Smooth muscle cell of bladder (primary cell): Measurements from ENCODE around the gene TTC31. TPM values are rescaled to one million over a fixed set of nuclear protein-coding genes. Genes with fewer than 3 reads are reported as not detected.

Experiments
- total RNA-seq: library from RNA; depleted of rRNA; stranded (reverse); fragments of >200 nt; gene quantifications from 2 replicates; pipeline ENCODE4 v1.2.3, GENCODE V29; 2014

Gene TTC31
- total RNA-seq, 1 donor from 2014 or later = 7.0 TPM

Other genes with a start within 250 kb of the TTC31 start
- under 0.01 and 0.14 TPM in 2 replicates for gene SLC4A5, start 139.7 kb upstream of the TTC31 start, total RNA-seq
- 186 and 223 TPM in 2 replicates for gene DCTN1, start 102.8 kb upstream of the TTC31 start, total RNA-seq
- 0.57 and 0.83 TPM in 2 replicates for gene C2orf81, start 61.5 kb upstream of the TTC31 start, total RNA-seq
- gene WDR54, start 61.4 kb upstream of the TTC31 start, total RNA-seq = 26.6 and 29.6 TPM in 2 replicates
- 8.4 and 11.1 TPM in 2 replicates for gene RTKN, start 41.1 kb upstream of the TTC31 start, total RNA-seq
- 14.9 and 16.4 TPM in 2 replicates for gene INO80B, start 28.0 kb upstream of the TTC31 start, total RNA-seq
- gene WBP1, start 24.6 kb upstream of the TTC31 start, total RNA-seq = 57.7 and 70.0 TPM in 2 replicates
- 56.0 and 63.0 TPM in 2 replicates for gene MOGS, start 17.7 kb upstream of the TTC31 start, total RNA-seq
- gene MRPL53, start 10.4 kb upstream of the TTC31 start, total RNA-seq = 43.3 and 53.0 TPM in 2 replicates
- gene CCDC142, start 83 bp upstream of the TTC31 start, total RNA-seq = 14.4 and 20.0 TPM in 2 replicates
- gene LBX2, start 16.5 kb downstream of the TTC31 start, total RNA-seq = 1.3 and 2.9 TPM in 2 replicates
- gene PCGF1, start 24.6 kb downstream of the TTC31 start, total RNA-seq = 19.9 and 24.5 TPM in 2 replicates
- not detected in 2 replicates for gene TLX2, start 31.4 kb downstream of the TTC31 start, total RNA-seq
- under 0.01 TPM in 1 of 2 replicates, not detected in the other for gene DQX1, start 43.1 kb downstream of the TTC31 start, total RNA-seq
- 62.7 and 91.3 TPM in 2 replicates for gene AUP1, start 46.6 kb downstream of the TTC31 start, total RNA-seq
- gene HTRA2, start 46.9 kb downstream of the TTC31 start, total RNA-seq = 33.4 and 44.8 TPM in 2 replicates
- 34.4 and 57.5 TPM in 2 replicates for gene LOXL3, start 70.9 kb downstream of the TTC31 start, total RNA-seq
- gene DOK1, start 71.6 kb downstream of the TTC31 start, total RNA-seq = 21.9 and 27.9 TPM in 2 replicates
- gene M1AP, start 165.2 kb downstream of the TTC31 start, total RNA-seq = under 0.01 TPM in 1 of 2 replicates, not detected in the other
- gene SEMA4F, start 171.2 kb downstream of the TTC31 start, total RNA-seq = 4.1 and 4.4 TPM in 2 replicates